ENCODE data around the gene RAD51B. TPM values are rescaled to one million over a fixed set of nuclear protein-coding genes. Genes with fewer than 3 reads are reported as not detected.
A peak's percentile ranks its signal among the peaks of the same experiment; 100 is the strongest.

Gene RAD51B
- total RNA-seq, 1 donor from 2014 or later = 3.3 TPM

DNA sequence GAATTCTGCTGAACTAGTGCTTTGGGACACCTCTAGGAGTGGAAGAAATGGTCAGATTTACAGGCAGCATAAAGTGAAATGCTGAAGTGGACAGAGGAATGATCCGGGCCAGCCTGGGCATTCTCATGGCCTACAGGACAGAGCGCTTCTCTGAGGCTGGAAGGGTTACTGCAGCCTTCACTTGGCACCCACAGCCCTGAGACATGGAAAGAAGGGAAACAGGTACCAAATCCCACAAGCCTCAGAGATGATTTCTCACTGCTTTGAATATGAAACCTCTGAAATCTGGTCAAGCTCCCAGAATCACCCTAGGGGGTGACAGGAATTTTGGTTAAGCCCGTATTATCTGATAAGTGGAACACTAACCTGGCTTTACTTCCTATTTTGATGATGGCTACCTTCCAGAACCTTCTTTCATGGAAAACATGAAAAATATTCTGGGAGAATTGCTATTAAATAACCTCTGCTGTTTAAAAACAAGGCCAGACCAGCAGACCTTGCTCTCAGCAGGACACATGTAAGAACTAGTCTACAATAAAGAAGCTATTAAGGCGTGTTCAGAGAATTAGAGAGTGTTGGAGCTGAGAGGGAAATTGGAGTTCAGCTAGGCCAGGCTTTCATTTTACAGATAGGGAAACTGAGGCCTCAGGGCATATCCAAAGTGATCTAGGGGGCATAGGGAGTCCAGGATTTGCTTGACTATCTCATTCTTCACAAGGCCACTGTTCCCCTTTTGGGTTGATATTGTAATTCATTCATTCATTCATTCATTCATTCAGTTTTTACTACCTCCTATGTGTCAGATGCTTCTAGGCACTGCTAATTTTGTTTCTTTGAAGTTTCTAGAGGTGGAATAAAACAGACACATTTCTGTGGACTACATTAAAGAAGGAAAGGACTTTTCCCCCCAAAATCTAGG, 691.8 kb downstream of the RAD51B start:
- ATAC-seq (no peak), DNase-seq (ENCODE audit: low spot score) (no peak)

DNA sequence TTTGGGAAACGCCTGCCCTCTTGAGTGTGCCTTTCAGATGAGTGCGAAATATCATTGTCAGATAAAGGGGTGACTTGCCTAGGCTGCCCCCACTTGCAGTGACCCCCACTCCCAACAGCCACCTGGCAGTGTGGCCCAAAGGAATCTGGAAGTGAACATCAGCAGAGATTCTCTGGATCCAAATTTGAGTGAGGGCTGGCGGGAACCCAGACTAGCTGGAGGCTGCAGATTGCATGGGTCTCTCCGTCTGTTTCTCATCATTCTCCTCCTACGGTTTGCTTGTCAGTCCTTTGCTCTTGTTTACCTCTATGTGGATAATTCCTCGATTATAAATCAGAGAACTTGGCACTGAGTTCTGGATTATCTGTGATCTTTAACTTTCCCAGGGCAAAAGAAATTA, 692.5 kb downstream of the RAD51B start:
- DNase-seq (ENCODE audit: low spot score) (no peak), ATAC-seq (no peak)

DNA sequence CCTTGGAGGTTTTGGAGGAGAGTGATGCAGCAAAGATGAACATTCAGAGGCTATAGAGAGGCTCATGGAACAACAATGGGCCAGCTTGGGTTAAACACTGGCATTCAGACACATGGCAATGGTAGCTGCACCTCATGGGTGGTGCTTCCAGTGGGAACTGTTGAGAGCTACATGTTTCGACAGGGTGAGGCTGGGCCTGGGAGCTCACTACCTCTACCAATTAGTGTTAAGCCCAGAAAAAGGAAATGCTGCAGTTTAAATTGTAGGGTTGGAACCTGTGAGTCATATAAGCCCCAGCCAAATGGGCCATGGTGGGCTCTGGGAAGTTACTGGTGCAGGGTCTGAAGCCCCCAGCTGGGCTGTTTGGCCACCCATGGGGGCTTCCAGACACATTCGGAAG, 693.6 kb downstream of the RAD51B start:
- ATAC-seq = no peak

DNA sequence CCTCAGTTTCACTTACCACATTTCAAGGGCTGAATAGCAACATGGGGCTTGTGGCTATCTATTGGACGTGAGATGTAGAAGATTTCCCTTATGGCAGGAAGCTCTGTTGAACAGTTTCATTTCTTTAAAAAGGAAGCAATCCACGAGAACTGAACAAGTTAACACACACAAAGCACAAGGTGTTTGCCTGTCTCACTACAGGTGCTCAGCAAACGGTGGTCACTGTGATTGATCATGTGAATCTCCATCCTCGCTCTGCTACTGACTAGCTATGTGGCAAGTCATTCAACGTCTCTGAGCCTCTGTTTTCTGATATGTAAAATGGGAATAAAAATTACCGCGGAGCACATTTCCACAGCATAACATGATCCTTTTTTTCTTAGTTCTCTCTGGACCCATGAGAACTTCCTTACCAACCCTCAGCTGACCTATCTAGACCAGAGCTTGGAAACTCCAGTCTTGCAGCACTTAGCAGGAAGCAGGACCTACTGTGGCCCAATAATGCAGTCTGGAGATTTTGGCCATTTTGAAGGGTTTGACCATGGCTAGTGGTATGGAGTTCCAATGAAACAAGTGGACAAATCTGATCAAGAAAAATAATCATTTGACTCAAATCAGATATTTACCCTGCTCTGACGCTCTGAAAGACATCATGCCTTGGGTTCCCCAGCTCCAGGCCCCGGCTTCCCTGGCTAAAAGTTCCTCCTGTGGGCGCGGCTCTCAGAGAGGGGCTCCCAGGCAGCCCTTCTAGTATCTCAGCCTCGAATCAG, 694.4 kb downstream of the RAD51B start:
- no peak for ATAC-seq

More for the DNA sequence above, 693.6 kb downstream of the RAD51B start:
- no peak for DNase-seq (ENCODE audit: low spot score)

DNA sequence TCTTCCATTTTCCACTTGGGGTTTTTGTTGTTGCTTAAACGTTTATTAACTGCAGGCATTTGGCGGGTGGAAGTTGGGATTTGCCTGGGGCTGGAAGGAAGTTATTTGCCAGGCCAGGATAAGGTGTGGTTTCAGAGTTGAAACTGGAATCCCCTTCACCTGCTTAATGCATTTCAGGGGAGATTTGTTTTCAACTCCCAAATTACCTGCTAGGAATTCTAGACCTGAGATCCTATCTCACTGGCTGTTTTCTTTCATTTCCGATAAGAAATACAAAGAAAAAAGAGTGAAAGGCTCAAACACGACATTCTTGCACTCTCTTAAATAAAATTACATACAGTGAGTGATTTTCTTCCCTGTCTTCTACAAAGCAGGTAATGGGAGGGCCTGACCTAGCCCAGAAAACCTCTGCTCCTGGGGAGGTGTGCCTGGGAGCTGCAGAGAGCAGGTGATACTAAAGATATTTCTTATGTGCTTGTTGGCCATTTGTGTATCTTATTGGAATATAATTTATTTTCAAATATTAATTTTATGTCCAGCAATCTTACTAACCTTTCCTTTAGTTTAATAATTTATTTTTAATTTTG, 695.1 kb downstream of the RAD51B start:
- no peak for ATAC-seq
- peak; percentile 35 for DNase-seq (ENCODE audit: low spot score)

More for the DNA sequence above, 694.4 kb downstream of the RAD51B start:
- no peak for DNase-seq (ENCODE audit: low spot score)

DNA sequence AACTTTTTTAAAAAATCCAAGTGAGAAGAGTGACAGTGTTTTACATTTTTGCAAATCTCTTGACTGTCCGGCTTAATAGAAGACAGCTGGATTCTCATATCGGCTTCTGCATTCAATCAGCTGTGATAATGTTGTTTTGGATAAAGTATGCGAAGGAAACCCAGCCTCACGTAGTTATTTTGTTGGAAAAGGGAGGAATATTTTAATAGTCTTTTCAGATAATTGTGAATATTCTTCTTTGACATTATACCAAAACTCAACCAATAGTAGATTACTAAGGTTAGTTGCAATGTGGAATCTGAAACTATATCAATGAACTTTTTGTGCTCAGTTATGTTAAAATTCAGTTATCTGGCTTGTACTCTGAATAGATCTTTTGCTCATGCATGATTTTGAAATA, 696.8 kb downstream of the RAD51B start:
- ATAC-seq = no peak
- DNase-seq (ENCODE audit: low spot score) = no peak

DNA sequence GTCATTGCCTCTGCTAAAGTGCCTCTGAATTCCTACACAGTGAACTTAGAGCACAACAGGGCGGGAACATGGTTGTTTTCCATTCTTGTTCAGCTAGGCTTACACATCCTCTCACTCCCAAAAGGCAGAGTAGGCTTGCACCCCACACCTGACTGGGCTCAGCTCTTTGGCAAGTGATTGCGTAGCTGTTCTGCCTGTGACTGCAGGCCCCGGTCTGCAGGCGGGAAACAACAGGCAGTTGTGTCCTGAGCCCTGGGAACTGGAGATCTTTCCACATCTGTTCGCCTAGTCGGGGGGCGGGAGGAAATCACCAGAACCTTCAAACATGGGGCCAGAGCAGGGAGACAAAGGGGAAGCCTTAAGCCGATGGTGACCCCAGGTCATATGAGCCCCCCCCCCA, 698.6 kb downstream of the RAD51B start:
- ATAC-seq = no peak
- no peak for DNase-seq (ENCODE audit: low spot score)

DNA sequence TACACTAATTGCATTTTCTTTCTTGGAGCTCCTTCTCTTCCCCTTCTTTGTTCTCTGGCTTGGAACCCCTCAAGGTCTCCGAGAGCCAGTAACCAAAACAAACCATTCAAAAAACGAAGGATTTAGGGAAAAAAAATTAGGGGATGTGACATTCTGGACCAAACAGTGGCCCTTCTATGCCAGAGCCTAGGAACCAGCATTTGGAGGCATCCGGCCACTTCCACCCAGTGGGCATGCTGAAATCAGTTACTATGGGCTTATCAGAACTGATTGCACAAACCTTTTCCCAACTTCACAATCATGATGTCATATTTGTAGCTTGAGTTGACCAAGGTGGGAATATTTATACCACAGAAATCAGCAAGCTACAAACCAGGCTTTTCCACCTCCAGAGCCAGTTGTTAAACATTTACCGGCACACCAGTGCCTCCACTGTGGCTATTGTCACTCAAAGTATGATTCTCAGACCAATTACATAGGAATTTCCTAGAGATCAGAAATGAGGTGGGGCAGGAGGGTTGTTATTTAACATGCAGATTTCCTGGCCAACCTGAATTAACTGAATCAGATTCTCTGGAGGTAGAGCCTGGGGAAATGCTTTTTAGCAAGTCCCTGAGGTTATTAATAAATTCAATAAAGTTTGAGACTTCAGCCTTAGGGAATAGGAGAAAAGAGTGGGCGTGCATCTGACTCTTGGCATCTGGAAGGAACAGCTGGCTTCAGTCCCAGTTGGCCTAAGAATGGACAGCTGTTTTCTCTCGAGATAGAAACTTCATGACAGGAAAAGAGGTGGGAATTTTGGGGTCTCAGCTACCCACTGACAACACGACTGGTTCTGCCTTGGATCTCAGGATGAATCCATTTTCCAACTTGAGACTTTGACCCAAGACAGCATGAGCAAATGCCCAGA, 699.4 kb downstream of the RAD51B start:
- DNase-seq (ENCODE audit: low spot score) (no peak), ATAC-seq (peak; percentile 3)

DNA sequence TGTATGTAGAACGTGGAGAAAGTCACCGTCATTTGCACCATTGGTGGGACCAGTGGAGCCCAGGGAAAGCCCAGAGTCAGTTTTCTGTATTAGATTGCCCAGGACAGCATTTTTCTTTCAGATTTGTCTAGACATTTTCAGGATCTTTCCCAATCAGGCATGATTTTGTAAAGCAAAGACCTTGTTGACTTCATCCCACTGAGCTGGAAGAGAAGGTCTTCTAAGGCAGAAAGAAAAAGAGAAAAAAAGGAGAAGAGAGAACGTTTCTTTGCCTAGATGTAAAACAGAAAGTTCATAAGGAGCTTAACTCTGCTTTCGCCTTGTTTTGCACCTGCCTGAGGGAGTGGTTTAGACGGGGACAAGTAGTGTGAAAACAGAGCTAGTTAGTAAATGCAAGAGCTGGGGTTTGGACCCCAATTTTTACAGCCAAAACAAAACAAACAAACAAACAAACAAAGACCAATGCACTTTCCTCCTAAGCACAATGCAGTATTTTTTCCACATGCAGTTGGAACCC, 700.1 kb downstream of the RAD51B start:
- no peak for DNase-seq (ENCODE audit: low spot score)

DNA sequence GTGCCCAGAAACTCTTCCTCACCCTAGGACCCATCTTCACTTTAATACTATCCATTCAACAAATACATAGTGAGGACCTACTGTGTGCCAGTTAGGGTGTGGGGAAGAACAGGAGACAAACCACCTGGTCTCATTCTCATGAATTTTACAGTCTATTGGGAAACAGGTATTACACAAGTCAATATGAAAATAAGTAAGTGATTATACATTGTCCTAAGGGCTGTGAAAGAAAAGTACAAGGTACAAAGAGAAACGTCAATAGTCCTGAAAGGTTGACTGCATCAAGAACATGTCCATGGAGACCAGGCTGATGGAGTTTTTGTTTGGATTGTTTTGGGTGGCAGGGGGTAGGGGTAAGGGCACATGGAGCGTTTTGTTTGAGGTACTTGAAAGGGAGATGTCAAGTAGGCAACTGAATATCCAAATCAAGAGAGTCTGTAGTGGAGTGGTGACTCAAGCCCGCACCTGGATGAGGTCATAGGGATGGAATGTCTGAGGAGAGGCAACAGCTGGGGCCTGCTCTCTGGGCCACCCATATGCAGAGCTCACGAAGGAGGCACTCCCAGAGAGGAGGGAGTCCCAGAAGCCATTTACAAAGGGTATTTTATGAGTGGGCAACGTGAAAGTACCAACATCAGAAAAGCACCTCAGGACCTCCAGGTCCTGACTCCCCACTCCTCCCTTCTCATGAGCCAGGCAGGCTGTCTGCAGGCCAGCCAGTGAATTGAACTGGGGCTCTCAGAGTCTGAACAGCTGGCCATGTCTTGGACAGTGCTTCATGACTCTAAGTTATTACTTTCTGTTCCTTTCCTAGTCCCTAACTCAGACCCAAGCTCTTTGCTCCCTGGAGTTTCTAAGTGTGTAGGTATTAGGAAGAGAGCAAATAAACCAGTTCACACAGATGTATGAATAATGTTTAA, 701.3 kb downstream of the RAD51B start:
- DNase-seq (ENCODE audit: low spot score) (peak; percentile 54), ATAC-seq (peak; percentile 53)

More for the DNA sequence above, 700.1 kb downstream of the RAD51B start:
- ATAC-seq = no peak

DNA sequence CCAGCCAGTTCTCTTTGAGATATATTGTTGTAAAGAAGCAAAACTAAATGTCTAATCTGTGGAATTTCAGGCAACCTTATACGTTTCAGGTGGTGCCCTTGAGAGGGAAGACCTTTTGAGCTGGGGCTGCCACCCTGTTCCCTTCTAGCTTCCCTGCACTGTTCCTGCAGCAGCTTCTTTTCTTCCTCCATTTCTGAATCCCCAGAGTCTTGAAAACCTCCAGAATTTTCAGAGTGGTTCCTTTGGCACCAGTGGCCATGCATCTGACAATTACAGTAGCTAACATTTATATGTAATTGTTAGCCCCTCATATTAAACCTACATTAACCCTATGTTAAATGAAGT, 702.0 kb downstream of the RAD51B start:
- DNase-seq (ENCODE audit: low spot score) = peak; percentile 24
- ATAC-seq = no peak

DNA sequence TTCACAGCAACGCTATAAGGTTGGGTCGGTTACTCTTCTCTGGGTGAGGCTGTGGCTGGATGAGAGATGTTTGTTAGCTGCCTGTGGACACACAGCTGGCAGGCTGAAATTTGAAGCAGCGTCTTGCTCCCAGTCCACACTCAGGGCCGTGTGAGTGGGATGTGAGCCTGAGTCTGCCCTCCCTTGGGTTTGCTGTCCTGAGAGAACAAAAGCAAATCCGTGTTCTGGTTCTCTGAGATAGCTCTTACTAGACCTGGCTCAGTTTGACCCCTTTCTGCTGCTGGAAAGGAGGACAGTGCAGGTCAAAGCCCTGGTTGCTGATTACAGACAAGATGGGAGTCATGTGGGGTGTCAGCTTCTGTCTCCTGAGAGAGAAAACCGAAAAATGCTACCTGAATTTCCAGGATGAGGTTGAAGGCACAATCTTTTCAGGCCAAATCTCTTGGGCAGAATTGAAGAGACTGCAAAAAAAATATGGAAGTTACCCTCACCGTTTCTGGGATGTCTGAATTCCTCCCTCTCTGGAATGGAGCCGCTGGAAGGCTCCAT, 702.5 kb downstream of the RAD51B start:
- ATAC-seq (peak; percentile 41), DNase-seq (ENCODE audit: low spot score) (peak; percentile 51)

DNA sequence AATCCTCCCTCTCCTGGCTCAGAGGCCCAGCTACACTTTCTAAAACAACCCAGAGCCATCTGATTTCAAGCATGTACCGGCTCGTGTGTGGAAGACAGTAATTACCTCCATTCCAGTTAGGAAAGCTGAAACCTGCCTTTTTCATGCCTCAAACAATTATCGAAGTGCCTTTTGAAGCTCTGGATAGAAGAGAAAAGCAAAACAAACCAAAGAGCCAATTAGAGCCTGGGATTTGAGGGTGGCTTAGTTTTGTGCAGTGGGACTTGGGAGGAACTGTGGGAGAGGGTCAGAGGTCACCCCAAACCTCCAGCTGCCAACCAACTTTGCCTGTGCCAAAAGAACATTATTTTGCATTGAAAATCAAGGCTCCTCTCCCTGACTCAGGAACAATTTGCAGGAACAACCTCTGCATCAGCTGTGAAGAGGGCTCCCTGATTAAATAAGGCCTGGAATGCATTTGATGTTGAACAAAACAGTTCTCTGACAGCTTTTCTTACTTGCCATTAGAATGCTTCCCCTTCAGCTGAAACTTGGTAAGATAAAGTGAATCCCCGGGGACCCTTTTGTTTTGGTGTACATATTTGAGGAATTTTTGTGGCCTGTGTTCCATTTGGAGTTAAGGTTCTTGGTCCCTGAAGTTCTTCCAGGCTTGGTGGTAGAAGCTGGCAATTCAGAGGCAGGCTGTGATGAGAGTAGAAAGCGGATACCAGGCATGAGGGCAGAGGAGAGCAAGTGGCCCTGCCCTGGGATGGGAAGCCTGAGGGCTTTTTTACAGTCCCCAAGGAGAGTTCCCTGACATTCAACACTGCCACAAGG, 703.1 kb downstream of the RAD51B start:
- ATAC-seq (peak; percentile 42), DNase-seq (ENCODE audit: low spot score) (peak; percentile 58)

DNA sequence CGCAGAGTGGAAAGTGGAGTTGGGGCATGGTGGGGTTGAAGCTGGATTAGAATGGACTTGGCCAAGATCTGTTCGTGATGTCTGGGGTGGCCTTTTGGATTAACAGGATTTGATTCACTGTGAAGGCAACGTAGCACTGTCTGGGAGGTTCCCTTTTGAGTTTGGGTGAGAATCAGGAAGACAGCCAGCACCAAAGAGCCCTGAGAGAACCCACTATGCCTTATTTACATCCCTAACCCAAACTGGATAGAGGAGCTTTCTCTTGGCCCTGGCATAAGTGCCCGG, 703.7 kb downstream of the RAD51B start:
- DNase-seq (ENCODE audit: low spot score) (peak; percentile 41), ATAC-seq (no peak)

DNA sequence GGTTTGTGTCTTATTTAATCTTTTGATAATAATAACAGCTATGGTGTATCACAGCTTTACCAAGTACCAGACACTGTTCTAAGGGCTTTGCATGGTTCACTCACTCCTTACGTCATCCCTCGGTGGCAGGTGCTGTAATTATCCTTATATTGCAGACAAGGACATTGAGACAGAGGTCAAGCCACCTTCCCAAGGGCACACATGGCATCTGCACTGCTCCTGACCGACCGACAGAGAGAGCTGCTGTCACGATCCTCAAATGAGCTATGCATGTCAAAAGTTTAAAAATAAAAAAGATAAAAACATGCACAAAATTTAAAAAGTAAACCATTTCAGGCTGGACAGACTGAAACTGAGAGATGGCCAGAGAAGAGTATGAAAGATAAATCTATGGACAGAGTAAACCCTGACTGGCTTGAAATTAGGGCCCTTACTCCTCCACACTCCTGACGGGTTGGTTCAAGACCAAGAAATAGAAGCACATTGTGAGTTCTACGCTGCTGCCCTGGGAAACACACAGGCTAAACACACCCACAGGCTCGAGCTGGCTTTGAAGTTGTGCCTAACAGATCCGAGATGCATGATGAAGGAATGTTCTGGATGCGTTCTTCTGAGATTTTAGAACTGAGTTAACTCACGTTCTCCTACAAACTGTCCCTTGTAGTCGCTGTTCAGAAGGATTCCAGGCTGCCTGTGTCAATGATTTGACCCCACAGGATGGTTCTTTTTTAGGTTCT, 704.6 kb downstream of the RAD51B start:
- DNase-seq (ENCODE audit: low spot score) = peak; percentile 46
- ATAC-seq = peak; percentile 20

DNA sequence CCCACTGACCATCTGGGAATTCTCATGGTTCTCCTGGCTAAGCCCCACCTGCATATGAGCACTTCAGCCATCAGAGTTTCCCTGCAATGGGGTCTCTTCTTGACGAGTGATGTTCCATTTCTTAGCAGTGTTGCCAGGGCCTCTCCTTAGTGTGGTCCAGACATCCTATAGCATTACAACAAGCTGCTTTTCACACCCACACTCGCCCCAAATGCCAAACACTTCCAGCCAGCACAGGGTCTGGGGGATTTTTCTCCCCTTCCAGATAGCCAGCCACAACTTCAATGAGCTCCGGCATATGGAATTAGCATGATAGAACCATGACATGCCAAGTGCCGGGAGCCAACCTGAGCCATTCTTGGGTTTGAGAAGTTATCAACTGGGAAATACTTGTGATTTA, 705.9 kb downstream of the RAD51B start:
- ATAC-seq = no peak
- peak; percentile 37 for DNase-seq (ENCODE audit: low spot score)

DNA sequence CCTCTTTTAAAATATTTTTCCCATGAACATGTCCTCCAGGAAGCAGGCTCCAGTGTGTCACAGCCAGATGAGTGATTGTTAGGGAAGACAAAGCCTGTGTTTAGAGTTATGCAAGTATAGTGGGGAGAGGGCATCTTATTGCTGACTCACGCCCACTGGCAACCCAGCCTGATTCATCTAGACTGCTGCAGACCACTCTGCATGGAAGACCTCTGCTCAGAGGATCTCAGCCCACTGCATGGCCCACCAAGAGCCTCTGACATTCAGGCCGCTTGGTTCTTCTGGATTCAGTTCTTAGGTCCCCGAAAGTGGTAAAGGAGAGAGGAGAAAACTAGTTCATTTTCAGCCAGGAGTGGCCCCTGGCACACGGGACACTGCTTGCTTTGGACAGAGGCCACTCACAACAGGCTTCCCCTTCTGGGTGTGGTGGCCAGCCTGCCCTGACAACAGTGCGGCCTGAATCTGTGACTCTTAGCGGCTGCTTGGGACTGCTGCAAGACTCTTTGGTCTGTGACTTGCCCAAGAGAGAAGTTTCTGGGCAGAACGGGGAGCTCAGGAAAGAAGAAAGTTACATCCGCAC, 707.0 kb downstream of the RAD51B start:
- DNase-seq (ENCODE audit: low spot score) (peak; percentile 73), ATAC-seq (peak; percentile 85)

All from left lobe of liver (tissue), 2 donors.